Left kidney (tissue), 2 donors: Measurements from ENCODE around the gene DNAJB11. TPM values are rescaled to one million over a fixed set of nuclear protein-coding genes. Genes with fewer than 3 reads are reported as not detected.
A peak's percentile ranks its signal among the peaks of the same experiment; 100 is the strongest.
"Not testable (repeated sequence)": the region's sequence is repeated elsewhere in the genome, so short reads cannot be mapped to it uniquely, and the experiment has no call there.

ENCODE experiments used
- DNase-seq: peaks from one replicate; pipeline ENCODE4 v3.0.0-alpha.2; 2013
- polyA plus RNA-seq: library from polyadenylated mRNA; unstranded; fragments of 120-200 nt; gene quantifications from one replicate; pipeline ENCODE4 v1.2.1, GENCODE V29; 2013; ENCODE audit not compliant: insufficient read length

The DNAJB11 gene
- polyA plus RNA-seq, 1 donor: 74.6 TPM

GRCh38 chr3:186617036-186617946, 46.8 kb downstream of the DNAJB11 start:
- DNase-seq: peak; percentile 60

- no peak for DNase-seq
Observed at GRCh38 chr3:186618318-186618938, 47.9 kb downstream of the DNAJB11 start.

- DNase-seq: no peak
Observed at GRCh38 chr3:186619787-186620212, 49.3 kb downstream of the DNAJB11 start.

- no peak for DNase-seq
Observed at GRCh38 chr3:186620213-186621092, 49.9 kb downstream of the DNAJB11 start.

GRCh38 chr3:186621894-186622650, 51.6 kb downstream of the DNAJB11 start:
- DNase-seq: no peak

GRCh38 chr3:186622651-186623310, 52.3 kb downstream of the DNAJB11 start:
- no peak for DNase-seq

GRCh38 chr3:186624598-186624997, 54.1 kb downstream of the DNAJB11 start:
- no peak for DNase-seq

- DNase-seq: no peak
Observed at GRCh38 chr3:186625600-186626042, 55.1 kb downstream of the DNAJB11 start.

- no peak for DNase-seq
Observed at GRCh38 chr3:186626254-186626847, 55.8 kb downstream of the DNAJB11 start.

GRCh38 chr3:186627852-186628414, 57.4 kb downstream of the DNAJB11 start:
- DNase-seq: no peak

- DNase-seq: no peak
Observed at GRCh38 chr3:186628756-186629155, 58.2 kb downstream of the DNAJB11 start.

GRCh38 chr3:186630950-186631641, 60.6 kb downstream of the DNAJB11 start:
- no peak for DNase-seq

- no peak for DNase-seq
Observed at GRCh38 chr3:186633481-186633880, 63.0 kb downstream of the DNAJB11 start.

- not testable (repeated sequence) for DNase-seq
Observed at GRCh38 chr3:186634207-186634606, 63.7 kb downstream of the DNAJB11 start.

Other genes starting within 250 kb of the DNAJB11 start
- gene DGKG, start 208.5 kb upstream of the DNAJB11 start, polyA plus RNA-seq: 0.43 TPM
- 11.6 TPM for gene CRYGS, start 26.3 kb upstream of the DNAJB11 start, polyA plus RNA-seq
- 25.9 TPM for gene TBCCD1, start 3.4 kb upstream of the DNAJB11 start, polyA plus RNA-seq
- 0.62 TPM for gene AHSG, start 42.3 kb downstream of the DNAJB11 start, polyA plus RNA-seq
- 0.28 TPM for gene FETUB, start 69.7 kb downstream of the DNAJB11 start, polyA plus RNA-seq
- 2.0 TPM for gene HRG, start 95.3 kb downstream of the DNAJB11 start, polyA plus RNA-seq
- gene KNG1, start 146.6 kb downstream of the DNAJB11 start, polyA plus RNA-seq: 56.9 TPM
- 869 TPM for gene EIF4A2, start 212.9 kb downstream of the DNAJB11 start, polyA plus RNA-seq
- gene RFC4, start 235.8 kb downstream of the DNAJB11 start, polyA plus RNA-seq: 74.0 TPM